ENCODE data around the gene TCN2. TPM values are rescaled to one million over a fixed set of nuclear protein-coding genes. Genes with fewer than 3 reads are reported as not detected.
A peak's percentile ranks its signal among the peaks of the same experiment; 100 is the strongest.
"Not testable (repeated sequence)": the region's sequence is repeated elsewhere in the genome, so short reads cannot be mapped to it uniquely, and the experiment has no call there.

TCN2 gene
- total and polyA plus RNA-seq, 4 donors, result 6.3 to 31.3 (median 24.6) TPM

DNA sequence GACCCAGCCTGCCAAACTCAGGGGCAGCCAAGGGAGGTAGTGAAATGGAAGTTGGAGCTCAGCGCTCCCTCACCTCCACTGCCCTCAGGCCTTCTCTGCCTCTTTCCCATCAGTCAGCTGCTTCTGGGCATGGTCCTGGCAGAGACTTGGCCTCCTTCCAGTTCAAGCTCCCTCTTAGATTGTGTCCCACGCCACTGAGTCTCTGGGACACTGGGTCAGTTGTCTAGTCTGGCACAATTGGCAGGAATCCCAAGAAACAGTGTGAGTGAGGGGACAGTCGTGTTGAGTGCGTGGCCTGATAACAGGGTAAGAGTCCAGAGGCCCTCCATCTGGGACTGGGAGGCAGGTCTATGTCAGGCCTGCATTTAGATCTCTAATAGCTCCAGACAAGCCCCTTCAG lies 21.5 kb downstream of the TCN2 start:
- DNase-seq (no peak), ATAC-seq (ENCODE audit: low FRiP score) (no peak)
- Histone ChIP-seq H3K27me3 (ENCODE audit: control insufficient read depth in 1 of 2, insufficient read depth in 2 of 2, low read length in 1 of 2) (no peaks in the 10 kb centered on the region), H3K4me3 (ENCODE audit: low read length in 2 of 2) (no peak overlapping the region), H3K27ac (ENCODE audit: low read depth in 1 of 2, low read length in 2 of 2) (no peak overlapping the region), H3K36me3 (ENCODE audit: control insufficient read depth in 1 of 2, insufficient read depth in 2 of 2, low read length in 1 of 2) (no peaks in the 10 kb centered on the region), H3K9me3 (ENCODE audit: control insufficient read depth, low read length) (no peaks in the 10 kb centered on the region), H3K4me1 (ENCODE audit: control insufficient read depth in 1 of 2, insufficient read depth in 2 of 2, low read length in 2 of 2) (no peaks in the 10 kb centered on the region)
- WGBS, 2 donors, result 39 to 42% methylated on average over 4 of the region's 4 CpGs
- intact Hi-C loops (cut with DNase I), result no loop called here

- H3K27me3 ChIP-seq (ENCODE audit: control insufficient read depth in 1 of 2, insufficient read depth in 2 of 2, low read length in 1 of 2); ATAC-seq (ENCODE audit: low FRiP score); H3K27ac ChIP-seq (ENCODE audit: low read depth in 1 of 2, low read length in 2 of 2); H3K4me3 ChIP-seq (ENCODE audit: low read length in 2 of 2); H3K9me3 ChIP-seq (ENCODE audit: control insufficient read depth, low read length); H3K36me3 ChIP-seq (ENCODE audit: control insufficient read depth in 1 of 2, insufficient read depth in 2 of 2, low read length in 1 of 2); DNase-seq; H3K4me1 ChIP-seq (ENCODE audit: control insufficient read depth in 1 of 2, insufficient read depth in 2 of 2, low read length in 2 of 2): not testable (repeated sequence)
- intact Hi-C loops (cut with DNase I), result loop anchor here (5.0 to 10.0 kb wide), 4 partner anchors 126 to 513 kb away; partner anchors contain the start of genes PLA2G3 (in 1 of the 2) and SMTN (in 1 of the 2)
- WGBS, 2 donors, result 96 to 97% methylated on average over 16 to 27 of the region's 31 CpGs
Observed at GRCh38 chr22:30631469-30631868, 24.5 kb downstream of the TCN2 start.

DNA sequence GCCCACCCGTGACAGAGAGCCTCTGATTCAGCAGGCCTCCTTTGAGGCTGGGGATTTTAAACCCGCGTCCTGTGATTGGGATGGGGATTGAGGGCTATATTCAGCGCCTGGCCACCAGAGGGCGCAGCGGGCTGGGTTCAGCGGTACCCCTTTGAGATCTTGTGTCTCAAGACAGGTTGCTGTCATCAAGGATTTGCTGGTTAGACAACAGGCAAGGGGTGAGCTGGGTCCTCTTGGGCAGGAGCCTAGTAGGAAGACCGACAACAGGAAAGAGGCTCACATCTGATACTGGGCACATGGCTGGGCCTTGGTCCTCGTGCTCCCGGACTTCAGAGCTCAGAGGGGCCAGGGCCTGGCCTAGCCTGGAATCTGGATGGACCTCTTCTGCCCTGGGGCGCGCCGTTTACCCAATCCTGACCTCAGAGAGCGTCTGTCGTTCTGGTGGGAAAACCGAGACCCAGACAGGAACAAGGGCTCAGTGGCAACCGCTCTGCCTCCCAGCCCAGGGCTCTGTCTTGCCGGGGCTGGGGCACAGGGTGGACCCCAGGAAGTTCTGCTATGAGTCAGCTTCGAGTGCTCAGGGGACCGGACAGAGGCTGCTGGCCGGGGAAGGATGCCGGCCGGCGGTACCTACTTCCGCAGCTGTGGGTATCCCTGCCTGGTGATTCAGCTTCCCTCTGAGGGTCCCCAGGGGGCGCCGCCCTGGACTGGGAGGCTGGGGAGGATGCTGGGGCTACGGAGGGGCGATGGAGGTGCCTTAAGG lies 27.7 kb downstream of the TCN2 start:
- no peaks in the 10 kb centered on the region for H3K9me3 ChIP-seq (ENCODE audit: control insufficient read depth, low read length)
- H3K4me3 ChIP-seq (ENCODE audit: low read length in 2 of 2), result no peak overlapping the region
- 9 to 11% methylated on average over 29 of the region's 29 CpGs for WGBS, 2 donors
- H3K27me3 ChIP-seq (ENCODE audit: control insufficient read depth in 1 of 2, insufficient read depth in 2 of 2, low read length in 1 of 2), result no peaks in the 10 kb centered on the region
- intact Hi-C loops (cut with DNase I), result loop anchor here (1.0 to 10.0 kb wide), 7 partner anchors 33 to 510 kb away; partner anchors contain the start of genes DUSP18 (in 1 of the 2), OSBP2 (in 1 of the 2), PLA2G3 (in 1 of the 2) and SMTN (in 1 of the 2)
- no peaks in the 10 kb centered on the region for H3K4me1 ChIP-seq (ENCODE audit: control insufficient read depth in 1 of 2, insufficient read depth in 2 of 2, low read length in 2 of 2)
- DNase-seq (peak; percentile 91 to 96), ATAC-seq (ENCODE audit: low FRiP score) (peak; percentile 92)
- H3K36me3 ChIP-seq (ENCODE audit: control insufficient read depth in 1 of 2, insufficient read depth in 2 of 2, low read length in 1 of 2), result no peaks in the 10 kb centered on the region
- H3K27ac ChIP-seq (ENCODE audit: low read depth in 1 of 2, low read length in 2 of 2), result peak overlapping the region; percentile 62 to 79

- 1 to 2% methylated on average over 62 to 75 of the region's 75 CpGs for WGBS, 2 donors
- Histone ChIP-seq H3K27me3 (ENCODE audit: control insufficient read depth in 1 of 2, insufficient read depth in 2 of 2, low read length in 1 of 2) (no peaks in the 10 kb centered on the region), H3K4me3 (ENCODE audit: low read length in 2 of 2) (peak within 1 kb of the TSS; percentile 19 to 55), H3K27ac (ENCODE audit: low read depth in 1 of 2, low read length in 2 of 2) (peak within 1 kb of the TSS; percentile 62 to 79), H3K9me3 (ENCODE audit: control insufficient read depth, low read length) (no peaks in the 10 kb centered on the region), H3K36me3 (ENCODE audit: control insufficient read depth in 1 of 2, insufficient read depth in 2 of 2, low read length in 1 of 2) (no peaks in the 10 kb centered on the region), H3K4me1 (ENCODE audit: control insufficient read depth in 1 of 2, insufficient read depth in 2 of 2, low read length in 2 of 2) (no peaks in the 10 kb centered on the region)
- intact Hi-C loops (cut with DNase I), result loop anchor here (1.0 to 10.0 kb wide), 6 partner anchors 32 to 509 kb away; partner anchors contain the start of genes DUSP18 (in 1 of the 2), OSBP2 (in 1 of the 2), PLA2G3 (in 1 of the 2) and SMTN (in 1 of the 2)
- DNase-seq (peak; percentile 96 to 99), ATAC-seq (ENCODE audit: low FRiP score) (peak; percentile 96)
Observed at GRCh38 chr22:30635273-30636225, 28.6 kb downstream of the TCN2 start, which contains the start of gene SLC35E4. SLC35E4 (plus strand) TSS chr22:30635781; CDS start chr22:30636451, 670 bp downstream.

DNA sequence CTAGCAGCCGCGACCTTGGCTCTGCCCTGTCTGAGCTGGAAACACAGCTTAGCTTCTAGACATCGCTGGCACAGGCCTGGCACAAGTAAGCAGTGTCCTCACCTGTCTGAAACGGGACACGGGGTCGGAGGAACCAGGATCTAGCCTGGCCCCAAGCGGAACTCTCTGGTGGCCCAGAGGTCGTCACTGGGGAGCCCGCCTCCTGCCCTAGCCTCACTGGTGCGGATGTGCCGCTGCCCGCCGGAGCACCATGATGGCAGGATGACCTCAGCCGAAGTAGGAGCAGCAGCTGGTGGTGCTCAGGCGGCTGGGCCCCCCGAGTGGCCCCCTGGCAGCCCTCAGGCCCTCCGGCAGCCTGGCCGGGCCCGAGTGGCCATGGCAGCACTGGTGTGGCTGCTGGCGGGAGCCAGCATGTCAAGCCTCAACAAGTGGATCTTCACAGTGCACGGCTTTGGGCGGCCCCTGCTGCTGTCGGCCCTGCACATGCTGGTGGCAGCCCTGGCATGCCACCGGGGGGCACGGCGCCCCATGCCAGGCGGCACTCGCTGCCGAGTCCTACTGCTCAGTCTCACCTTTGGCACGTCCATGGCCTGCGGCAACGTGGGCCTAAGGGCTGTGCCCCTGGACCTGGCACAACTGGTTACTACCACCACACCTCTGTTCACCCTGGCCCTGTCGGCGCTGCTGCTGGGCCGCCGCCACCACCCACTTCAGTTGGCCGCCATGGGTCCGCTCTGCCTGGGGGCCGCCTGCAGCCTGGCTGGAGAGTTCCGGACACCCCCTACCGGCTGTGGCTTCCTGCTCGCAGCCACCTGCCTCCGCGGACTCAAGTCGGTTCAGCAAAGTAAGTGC lies 29.5 kb downstream of the TCN2 start:
- H3K4me3 ChIP-seq (ENCODE audit: low read length in 2 of 2), result peak overlapping the region; percentile 19 to 55
- 56% methylated on average over 45 of the region's 45 CpGs for WGBS, 2 donors
- DNase-seq, result peak in 1 of 2 donors; percentile 58
- intact Hi-C loops (cut with DNase I), result loop anchor here (10.0 kb wide), 3 partner anchors 288 to 508 kb away; partner anchors contain the start of genes PLA2G3 (in 1 of the 2) and SMTN (in 1 of the 2)
- no peaks in the 10 kb centered on the region for H3K4me1 ChIP-seq (ENCODE audit: control insufficient read depth in 1 of 2, insufficient read depth in 2 of 2, low read length in 2 of 2)
- H3K9me3 ChIP-seq (ENCODE audit: control insufficient read depth, low read length), result no peaks in the 10 kb centered on the region
- no peaks in the 10 kb centered on the region for H3K36me3 ChIP-seq (ENCODE audit: control insufficient read depth in 1 of 2, insufficient read depth in 2 of 2, low read length in 1 of 2)
- ATAC-seq (ENCODE audit: low FRiP score), result no peak
- H3K27me3 ChIP-seq (ENCODE audit: control insufficient read depth in 1 of 2, insufficient read depth in 2 of 2, low read length in 1 of 2), result no peaks in the 10 kb centered on the region
- H3K27ac ChIP-seq (ENCODE audit: low read depth in 1 of 2, low read length in 2 of 2), result peak overlapping the region in 1 of 2 donors; percentile 41

DNA sequence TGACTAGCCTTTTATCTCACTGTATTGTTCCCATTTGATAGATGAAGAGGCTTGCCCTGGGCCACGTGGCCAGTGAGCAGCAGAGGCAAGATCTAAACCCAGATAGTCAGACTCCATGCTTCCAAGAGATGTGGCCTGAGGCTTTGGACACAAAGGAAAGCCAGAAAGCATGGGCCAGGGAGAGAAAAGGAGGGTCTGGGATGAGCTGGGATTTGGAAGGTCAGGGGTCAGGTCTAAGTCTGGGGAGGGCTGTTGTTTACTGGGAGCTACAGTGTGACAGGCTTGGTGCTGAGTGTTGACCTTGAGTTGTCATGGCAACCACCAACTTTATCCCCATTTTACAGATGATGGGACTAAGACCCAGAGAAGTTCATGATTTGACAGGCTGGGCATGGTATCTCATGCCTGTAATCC lies 30.7 kb downstream of the TCN2 start:
- whole genome bisulfite sequencing, 2 donors, result 86 to 90% methylated on average over 1 of the region's 1 CpG
- DNase-seq (no peak), ATAC-seq (ENCODE audit: low FRiP score) (no peak)
- no peak overlapping the region for H3K4me3 ChIP-seq (ENCODE audit: low read length in 2 of 2)
- H3K9me3 ChIP-seq (ENCODE audit: control insufficient read depth, low read length), result no peaks in the 10 kb centered on the region
- H3K4me1 ChIP-seq (ENCODE audit: control insufficient read depth in 1 of 2, insufficient read depth in 2 of 2, low read length in 2 of 2), result no peaks in the 10 kb centered on the region
- no peaks in the 10 kb centered on the region for H3K27me3 ChIP-seq (ENCODE audit: control insufficient read depth in 1 of 2, insufficient read depth in 2 of 2, low read length in 1 of 2)
- intact Hi-C loops (cut with DNase I), result loop anchor here (10.0 kb wide), 3 partner anchors 287 to 507 kb away; partner anchors contain the start of genes PLA2G3 (in 1 of the 2) and SMTN (in 1 of the 2)
- H3K27ac ChIP-seq (ENCODE audit: low read depth in 1 of 2, low read length in 2 of 2), result no peak overlapping the region
- H3K36me3 ChIP-seq (ENCODE audit: control insufficient read depth in 1 of 2, insufficient read depth in 2 of 2, low read length in 1 of 2), result no peaks in the 10 kb centered on the region

GRCh38 chr22:30640361-30640760 lies 33.4 kb downstream of the TCN2 start:
- intact Hi-C loops (cut with DNase I), result no loop called here
- H3K27me3 ChIP-seq (ENCODE audit: control insufficient read depth in 1 of 2, insufficient read depth in 2 of 2, low read length in 1 of 2), result no peaks in the 10 kb centered on the region
- H3K36me3 ChIP-seq (ENCODE audit: control insufficient read depth in 1 of 2, insufficient read depth in 2 of 2, low read length in 1 of 2), result no peaks in the 10 kb centered on the region
- ATAC-seq (ENCODE audit: low FRiP score) (no peak), DNase-seq (no peak)
- H3K9me3 ChIP-seq (ENCODE audit: control insufficient read depth, low read length), result no peaks in the 10 kb centered on the region
- H3K4me1 ChIP-seq (ENCODE audit: control insufficient read depth in 1 of 2, insufficient read depth in 2 of 2, low read length in 2 of 2), result no peaks in the 10 kb centered on the region
- no peak overlapping the region for H3K4me3 ChIP-seq (ENCODE audit: low read length in 2 of 2)
- WGBS, 2 donors, result 95 to 100% methylated on average over 4 of the region's 4 CpGs
- H3K27ac ChIP-seq (ENCODE audit: low read depth in 1 of 2, low read length in 2 of 2), result no peak overlapping the region
